B cell (primary cell): ENCODE data around the gene VPS26B. TPM values are rescaled to one million over a fixed set of nuclear protein-coding genes. Genes with fewer than 3 reads are reported as not detected.

ENCODE experiments used
- ATAC-seq: fragments of 200-7000 bp; cut with Tn5 transposase; one replicate; pipeline ENCODE4 v1.10.0; 2021; ENCODE audit warnings: low read depth, mild to moderate bottlenecking, moderate number of reproducible peaks, moderate library complexity
- CTCF ChIA-PET: fragments of 350-600 bp; sonication (Branson Sonifier 250); formaldehyde crosslinking; loops from one replicate; lab custom pipeline; 2021; ENCODE audit warnings: antibody characterized with exemption, inconsistent platforms; lab: Charles Lee
- POLR2A ChIA-PET: fragments of 350-600 bp; sonication (Branson Sonifier 250); formaldehyde crosslinking; loops from one replicate; lab custom pipeline; 2021; ENCODE audit warnings: antibody characterized with exemption; lab: Charles Lee
- DNase-seq: peaks from one replicate; pipeline ENCODE4 v3.0.0; 2013
- H2AFZ ChIP-seq: 2 replicates; pipeline ENCODE4 v1.6.1; 2012; ENCODE audit warnings: mild to moderate bottlenecking, low read depth, low read length; ENCODE audit not compliant: insufficient read depth, poor library complexity, severe bottlenecking
- H3K27ac ChIP-seq, 2 donors: 1 replicate in 1 of 2; 2 replicates in 1 of 2; pipeline ENCODE4 v1.5.1; 2012 to 2013; ENCODE audit warnings: low read length in 2 of 2, mild to moderate bottlenecking in 2 of 2, moderate library complexity in 1 of 2
- H3K27me3 ChIP-seq, 4 experiments: fragments of 200-600 bp in 1 of 4; sonication (generic) in 1 of 4; replicated peaks in 1 of 4; 1 replicate in 2 of 4; 2 replicates in 2 of 4; pipeline versions ENCODE4 v1.6.1 to v1.7.0; 2013 to 2016; ENCODE audit warnings: low read length in 3 of 4, mild to moderate bottlenecking in 2 of 4, mixed read lengths in 1 of 4, moderate library complexity in 1 of 4; ENCODE audit not compliant: insufficient read depth in 4 of 4, control insufficient read depth in 3 of 4; ENCODE audit errors: control extremely low read depth in 1 of 4
- H3K36me3 ChIP-seq, 2 experiments: replicated peaks in 1 of 2; 1 replicate in 1 of 2; 2 replicates in 1 of 2; pipeline versions ENCODE4 v1.6.1 to v1.7.1; 2013; ENCODE audit warnings: low read length in 1 of 2; ENCODE audit not compliant: insufficient read depth in 2 of 2, control insufficient read depth in 1 of 2; ENCODE audit errors: control extremely low read depth in 1 of 2, extremely low read depth in 1 of 2
- H3K4me1 ChIP-seq, 2 donors: fragments of 200-600 bp in 1 of 2; sonication (generic) in 1 of 2; 1 replicate in 1 of 2; 2 replicates in 1 of 2; pipeline versions ENCODE4 v1.5.1 to v1.6.1; 2013 to 2017; ENCODE audit warnings: low read length in 2 of 2; ENCODE audit not compliant: control insufficient read depth in 2 of 2, insufficient read depth in 2 of 2
- H3K4me2 ChIP-seq: replicated peaks from 2 replicates; pipeline ENCODE3; 2012; ENCODE audit warnings: mild to moderate bottlenecking, low read depth, low read length; ENCODE audit not compliant: poor library complexity, severe bottlenecking
- H3K4me3 ChIP-seq, 5 experiments: fragments of 200-600 bp in 1 of 5; sonication (generic) in 1 of 5; 1 replicate in 3 of 5; 2 replicates in 2 of 5; pipeline versions ENCODE4 v1.5.1 to v1.7.0; 2011 to 2016; ENCODE audit warnings: low read length in 4 of 5, mild to moderate bottlenecking in 4 of 5, low read depth in 2 of 5, control low read depth in 1 of 5, moderate library complexity in 1 of 5; ENCODE audit not compliant: insufficient read depth in 1 of 5; ENCODE audit errors: control extremely low read depth in 1 of 5, extremely low read depth in 1 of 5
- H3K79me2 ChIP-seq: fragments of 200-600 bp; sonication (generic); one replicate; pipeline ENCODE4 v1.6.0; 2016; ENCODE audit warnings: low read length; ENCODE audit not compliant: control insufficient read depth, insufficient read depth
- H3K9ac ChIP-seq: fragments of 200-600 bp; sonication (generic); 2 replicates; pipeline ENCODE4 v1.6.1; 2017; ENCODE audit warnings: mild to moderate bottlenecking, low read length, moderate library complexity
- H3K9me3 ChIP-seq, 3 donors: one replicate each; pipeline versions ENCODE4 v1.6.1 to v1.7.1; 2013; ENCODE audit warnings: low read length in 2 of 3; ENCODE audit not compliant: control insufficient read depth in 2 of 3, insufficient read depth in 1 of 3; ENCODE audit errors: control extremely low read depth in 1 of 3
- H4K20me1 ChIP-seq: 2 replicates; pipeline ENCODE4 v1.6.0; 2012; ENCODE audit warnings: mild to moderate bottlenecking, low read length; ENCODE audit not compliant: insufficient read depth, control insufficient read depth, poor library complexity, severe bottlenecking
- H3K27ac Mint-ChIP-seq: one replicate; pipeline ENCODE4 v1.8.0; 2021; ENCODE audit warnings: mixed read lengths
- H3K27me3 Mint-ChIP-seq: one replicate; pipeline ENCODE4 v1.8.0; 2021; ENCODE audit warnings: mixed read lengths
- H3K4me1 Mint-ChIP-seq: one replicate; pipeline ENCODE4 v1.8.0; 2021; ENCODE audit warnings: mixed read lengths
- H3K4me3 Mint-ChIP-seq: one replicate; pipeline ENCODE4 v1.8.0; 2021; ENCODE audit warnings: mixed read lengths
- H3K9me3 Mint-ChIP-seq: one replicate; pipeline ENCODE4 v1.8.0; 2022; ENCODE audit warnings: mixed read lengths; ENCODE audit not compliant: insufficient read depth
- CTCF ChIP-seq: fragments of 200-600 bp; IDR thresholded peaks from one replicate; pipeline ENCODE4 v1.8.0; 2022; ENCODE audit warnings: antibody characterized with exemption, mild to moderate bottlenecking
- EZH2 ChIP-seq: IDR thresholded peaks from 2 replicates; pipeline ENCODE4 v1.6.1; 2012; ENCODE audit warnings: borderline replicate concordance, low read depth, mild to moderate bottlenecking, moderate library complexity, low read length; ENCODE audit not compliant: insufficient read depth, poor library complexity, severe bottlenecking
- WGBS: methylation state at CpG from one replicate; pipeline ENCODE4 v1.1.5; 2013; ENCODE audit warnings: missing lambda C conversion rate; ENCODE audit not compliant: insufficient coverage; 5-methylcytosine and 5-hydroxymethylcytosine counted together
- intact Hi-C: fragments of 100-400 bp; cut with micrococcal nuclease; formaldehyde crosslinking; loops from one replicate; pipeline ENCODE4 v1.10.0; 2022
- polyA plus RNA-seq: library from polyadenylated mRNA; depleted of rRNA; stranded (reverse); fragments of >200 nt; gene quantifications from 2 replicates; pipeline ENCODE4 v1.2.3, GENCODE V29; 2012
- total RNA-seq, 2 donors: library from RNA; stranded (reverse); fragments of 120-200 nt in 1 of 2; gene quantifications; 1 replicate in 1 of 2; 2 replicates in 1 of 2; pipeline versions ENCODE4 v1.2.3 to v1.2.4, GENCODE V29; 2013 to 2022

VPS26B gene
- total and polyA plus RNA-seq, 2 donors (not counting 1 experiment from before 2014, with no cell fraction given) = 14.7 to 38.5 TPM

- ChIA-PET POLR2A (no interaction called here), CTCF (interaction anchor here (1.4 kb wide), 1 partner anchor 39 kb away, joined by 6 read pairs; no protein-coding TSS in a partner anchor)
- no peaks in the 10 kb centered on the region for H3K79me2 ChIP-seq
- H2AFZ ChIP-seq = no peak overlapping the region
- DNase-seq (no peak), ATAC-seq (no peak)
- peaks cover 0 to 49% of the 10 kb centered on the region in 2 experiments for H3K36me3 ChIP-seq
- no peaks in the 10 kb centered on the region for H4K20me1 ChIP-seq
- intact Hi-C loops = no loop called here
- no peaks in the 10 kb centered on the region for H3K9me3 Mint-ChIP-seq
- no CpG with 5 or more reads among the region's 4 CpGs for WGBS
- H3K4me2 ChIP-seq = no peak overlapping the region
- no peaks in the 10 kb centered on the region for H3K27me3 Mint-ChIP-seq
- H3K4me3 ChIP-seq = no peak overlapping the region
- no peak for TF ChIP-seq EZH2
- no peak for TF ChIP-seq CTCF
- no peak overlapping the region for H3K4me3 Mint-ChIP-seq
- no peak overlapping the region for H3K27ac Mint-ChIP-seq
- no peaks in the 10 kb centered on the region for H3K4me1 ChIP-seq
- H3K9me3 ChIP-seq = peaks cover 0 to 3% (median 0%) of the 10 kb centered on the region in 3 donors
- H3K9ac ChIP-seq = no peak overlapping the region
- no peaks in the 10 kb centered on the region for H3K27me3 ChIP-seq
- H3K4me1 Mint-ChIP-seq = peaks cover 1% of the 10 kb centered on the region
- H3K27ac ChIP-seq = no peak overlapping the region
These were observed 22.2 kb downstream of the VPS26B start for GRCh38 chr11:134246678-134247077.

- DNase-seq = no peak
- no peak for TF ChIP-seq CTCF
- TF ChIP-seq EZH2 = no peak
These were observed 24.5 kb downstream of the VPS26B start for GRCh38 chr11:134248910-134249480.

More at GRCh38 chr11:134248910-134249480, 24.5 kb downstream of the VPS26B start:
- intact Hi-C loops = no loop called here
- peaks cover 0 to 3% (median 0%) of the 10 kb centered on the region in 3 donors for H3K9me3 ChIP-seq
- H3K4me3 ChIP-seq = no peak overlapping the region
- ATAC-seq = no peak
- no peaks in the 10 kb centered on the region for H3K27me3 Mint-ChIP-seq
- peaks cover 10 to 12% of the 10 kb centered on the region in 2 donors for H3K4me1 ChIP-seq
- no peak overlapping the region for H3K27ac Mint-ChIP-seq
- ChIA-PET POLR2A (interaction anchor here (1.0 kb wide), 1 partner anchor 24 kb away, joined by 3 read pairs; the partner anchor contains the start of gene VPS26B), CTCF (interaction anchor here (1.3 to 1.8 kb wide), 3 partner anchors 19 to 42 kb away, joined by 3 to 11 read pairs (median 5); no protein-coding TSS in a partner anchor)
- no peaks in the 10 kb centered on the region for H4K20me1 ChIP-seq
- H3K9ac ChIP-seq = no peak overlapping the region
- H3K4me3 Mint-ChIP-seq = no peak overlapping the region
- no peak overlapping the region for H3K4me2 ChIP-seq
- H3K9me3 Mint-ChIP-seq = no peaks in the 10 kb centered on the region
- no peaks in the 10 kb centered on the region for H3K27me3 ChIP-seq
- peaks cover 5% of the 10 kb centered on the region for H3K79me2 ChIP-seq
- peaks cover 21% of the 10 kb centered on the region for H3K4me1 Mint-ChIP-seq
- peaks cover 0 to 49% of the 10 kb centered on the region in 2 experiments for H3K36me3 ChIP-seq
- no peak overlapping the region for H3K27ac ChIP-seq
- 89% methylated on average over 3 of the region's 7 CpGs for WGBS
- H2AFZ ChIP-seq = no peak overlapping the region
